ENCODE measurements around the gene RARA.

GRCh38 chr17:40268141-40268712 is 40.8 kb upstream of the RARA start:
- TF ChIP-seq, protein P1, sequence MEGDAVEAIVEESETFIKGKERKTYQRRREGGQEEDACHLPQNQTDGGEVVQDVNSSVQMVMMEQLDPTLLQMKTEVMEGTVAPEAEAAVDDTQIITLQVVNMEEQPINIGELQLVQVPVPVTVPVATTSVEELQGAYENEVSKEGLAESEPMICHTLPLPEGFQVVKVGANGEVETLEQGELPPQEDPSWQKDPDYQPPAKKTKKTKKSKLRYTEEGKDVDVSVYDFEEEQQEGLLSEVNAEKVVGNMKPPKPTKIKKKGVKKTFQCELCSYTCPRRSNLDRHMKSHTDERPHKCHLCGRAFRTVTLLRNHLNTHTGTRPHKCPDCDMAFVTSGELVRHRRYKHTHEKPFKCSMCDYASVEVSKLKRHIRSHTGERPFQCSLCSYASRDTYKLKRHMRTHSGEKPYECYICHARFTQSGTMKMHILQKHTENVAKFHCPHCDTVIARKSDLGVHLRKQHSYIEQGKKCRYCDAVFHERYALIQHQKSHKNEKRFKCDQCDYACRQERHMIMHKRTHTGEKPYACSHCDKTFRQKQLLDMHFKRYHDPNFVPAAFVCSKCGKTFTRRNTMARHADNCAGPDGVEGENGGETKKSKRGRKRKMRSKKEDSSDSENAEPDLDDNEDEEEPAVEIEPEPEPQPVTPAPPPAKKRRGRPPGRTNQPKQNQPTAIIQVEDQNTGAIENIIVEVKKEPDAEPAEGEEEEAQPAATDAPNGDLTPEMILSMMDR (IDR thresholded peaks at IDR 0.05; ENCODE audit: borderline replicate concordance, extremely low read depth, low read length, poor library complexity, severe bottlenecking), result no peak
- TF ChIP-seq EZH2 (IDR thresholded peaks at IDR 0.05; ENCODE audit: borderline replicate concordance, low read depth, low read length, severe bottlenecking), result no peak
